Osteoblast (primary cell): ENCODE results near the gene KCNC2. TPM values are rescaled to one million over a fixed set of nuclear protein-coding genes. Genes with fewer than 3 reads are reported as not detected.

Experiments
- DNase-seq: peaks from one replicate; pipeline ENCODE4 v3.0.0; 2011; ENCODE audit warnings: low spot score, mixed read lengths; ENCODE audit not compliant: insufficient read length; ENCODE audit errors: missing footprints
- H2AFZ ChIP-seq: 2 replicates; pipeline ENCODE4 v1.6.0; 2011; ENCODE audit warnings: mild to moderate bottlenecking, low read length
- H3K27ac ChIP-seq: 2 replicates; pipeline ENCODE4 v1.5.1; 2011; ENCODE audit warnings: mild to moderate bottlenecking, low read depth, low read length, moderate library complexity
- H3K27me3 ChIP-seq: 2 replicates; pipeline ENCODE4 v1.6.0; 2012; ENCODE audit warnings: mild to moderate bottlenecking, control low read depth, inconsistent platforms, low read length, moderate library complexity; ENCODE audit not compliant: insufficient read depth
- H3K36me3 ChIP-seq: 2 replicates; pipeline ENCODE4 v1.5.1; 2011; ENCODE audit warnings: mild to moderate bottlenecking, low read length, control low read depth, moderate library complexity; ENCODE audit not compliant: insufficient read depth
- H3K4me1 ChIP-seq: 2 replicates; pipeline ENCODE4 v1.5.1; 2011; ENCODE audit warnings: mild to moderate bottlenecking, low read length, control low read depth, moderate library complexity; ENCODE audit not compliant: insufficient read depth
- H3K4me2 ChIP-seq: 2 replicates; pipeline ENCODE4 v1.6.0; 2011; ENCODE audit warnings: mild to moderate bottlenecking, low read length; ENCODE audit not compliant: insufficient read depth
- H3K4me3 ChIP-seq: fragments of 200-600 bp; sonication (generic); 3 replicates; pipeline ENCODE4 v1.5.1; 2012; ENCODE audit warnings: mild to moderate bottlenecking, low read length, inconsistent platforms; ENCODE audit not compliant: insufficient read depth
- H3K79me2 ChIP-seq: 2 replicates; pipeline ENCODE4 v1.6.0; 2012; ENCODE audit warnings: mild to moderate bottlenecking, low read length, control low read depth, inconsistent platforms; ENCODE audit not compliant: insufficient read depth
- H3K9me3 ChIP-seq: 2 replicates; pipeline ENCODE4 v1.5.1; 2011; ENCODE audit warnings: low read depth, low read length, control low read depth
- H4K20me1 ChIP-seq: 2 replicates; pipeline ENCODE4 v1.6.0; 2012; ENCODE audit warnings: mild to moderate bottlenecking, low read length, control low read depth; ENCODE audit not compliant: insufficient read depth
- CTCF ChIP-seq: IDR thresholded peaks from 2 replicates; pipeline ENCODE4 v1.5.1; 2011; ENCODE audit warnings: mild to moderate bottlenecking, low read depth, low read length, moderate library complexity; ENCODE audit errors: extremely low read depth
- total RNA-seq: library from RNA; depleted of rRNA; stranded (reverse); fragments of >200 nt; gene quantifications from 2 replicates; pipeline ENCODE4 v1.2.3, GENCODE V29; 2012

KCNC2 gene
- total RNA-seq, 1 donor: not detected

DNA sequence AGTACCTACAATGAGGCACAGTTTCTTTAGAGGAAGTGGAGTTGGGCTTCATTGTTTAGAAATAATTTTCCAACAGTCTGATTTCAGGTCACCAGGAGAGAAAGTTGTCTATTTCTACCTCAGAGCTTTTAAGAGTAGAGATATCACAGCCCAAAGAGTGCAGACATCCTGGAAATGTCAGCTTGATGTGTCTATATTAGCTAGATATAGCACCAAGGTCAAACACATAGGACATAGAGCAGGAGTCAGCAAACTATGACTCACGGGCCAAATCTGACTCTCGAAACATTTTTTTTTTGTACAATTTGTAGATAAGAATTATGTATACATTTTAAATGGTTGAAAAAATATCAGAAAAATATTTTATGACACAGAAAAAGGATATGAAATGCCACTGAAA is 53.7 kb downstream of the KCNC2 start:
- H3K79me2 ChIP-seq: no peaks in the 10 kb centered on the region
- no peaks in the 10 kb centered on the region for H3K36me3 ChIP-seq
- H4K20me1 ChIP-seq: no peaks in the 10 kb centered on the region
- H3K9me3 ChIP-seq: no peaks in the 10 kb centered on the region
- H2AFZ ChIP-seq: no peak overlapping the region
- H3K4me1 ChIP-seq: no peaks in the 10 kb centered on the region
- H3K4me2 ChIP-seq: no peak overlapping the region
- no peaks in the 10 kb centered on the region for H3K27me3 ChIP-seq
- TF ChIP-seq CTCF: no peak
- H3K4me3 ChIP-seq: no peak overlapping the region
- no peak for DNase-seq
- no peak overlapping the region for H3K27ac ChIP-seq

DNA sequence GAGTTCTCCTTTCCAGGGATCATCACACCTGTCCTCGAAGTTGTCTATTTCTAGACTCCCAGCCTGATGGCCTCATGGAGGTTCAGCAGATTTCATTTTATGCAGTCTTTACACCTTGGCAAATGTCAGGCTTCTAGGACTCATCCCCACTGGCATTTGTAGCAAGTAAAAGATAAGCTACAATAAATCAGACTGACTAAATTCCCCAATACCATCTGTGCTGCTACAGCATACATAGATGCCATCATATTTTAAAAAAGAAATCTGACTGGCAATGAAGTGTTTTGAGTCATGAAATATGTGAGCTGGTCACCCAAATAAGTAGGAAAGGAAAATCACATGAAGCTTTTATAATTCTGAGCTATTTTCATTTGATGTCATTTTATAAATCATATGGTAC is 55.3 kb downstream of the KCNC2 start:
- no peak for TF ChIP-seq CTCF
- Histone ChIP-seq H3K4me2 (no peak overlapping the region), H3K36me3 (no peaks in the 10 kb centered on the region), H3K27ac (no peak overlapping the region), H2AFZ (no peak overlapping the region), H4K20me1 (no peaks in the 10 kb centered on the region), H3K4me3 (no peak overlapping the region), H3K27me3 (no peaks in the 10 kb centered on the region), H3K4me1 (no peaks in the 10 kb centered on the region), H3K79me2 (no peaks in the 10 kb centered on the region), H3K9me3 (no peaks in the 10 kb centered on the region)
- DNase-seq: no peak

GRCh38 chr12:75139196-75139595 is 70.4 kb downstream of the KCNC2 start:
- DNase-seq: no peak
- Histone ChIP-seq H3K79me2 (no peaks in the 10 kb centered on the region), H4K20me1 (no peaks in the 10 kb centered on the region), H3K9me3 (no peaks in the 10 kb centered on the region), H3K36me3 (no peaks in the 10 kb centered on the region), H3K27ac (no peak overlapping the region), H3K4me3 (no peak overlapping the region), H3K27me3 (no peaks in the 10 kb centered on the region), H3K4me1 (no peaks in the 10 kb centered on the region), H2AFZ (no peak overlapping the region), H3K4me2 (no peak overlapping the region)
- no peak for TF ChIP-seq CTCF

GRCh38 chr12:75137896-75138295 is 71.7 kb downstream of the KCNC2 start:
- no peak overlapping the region for H2AFZ ChIP-seq

More at GRCh38 chr12:75137896-75138295, 71.7 kb downstream of the KCNC2 start:
- no peak for TF ChIP-seq CTCF
- H4K20me1 ChIP-seq: no peaks in the 10 kb centered on the region
- no peaks in the 10 kb centered on the region for H3K36me3 ChIP-seq
- H3K9me3 ChIP-seq: no peaks in the 10 kb centered on the region
- H3K4me3 ChIP-seq: no peak overlapping the region
- H3K27ac ChIP-seq: no peak overlapping the region
- H3K27me3 ChIP-seq: no peaks in the 10 kb centered on the region
- DNase-seq: no peak
- no peak overlapping the region for H3K4me2 ChIP-seq
- H3K4me1 ChIP-seq: no peaks in the 10 kb centered on the region
- no peaks in the 10 kb centered on the region for H3K79me2 ChIP-seq
